B cell (primary cell): Measurements from ENCODE around the gene CD200R1L. TPM values are rescaled to one million over a fixed set of nuclear protein-coding genes. Genes with fewer than 3 reads are reported as not detected.

Experiments
- ATAC-seq: fragments of 200-7000 bp; cut with Tn5 transposase; one replicate; pipeline ENCODE4 v1.10.0; 2021; ENCODE audit warnings: low read depth, mild to moderate bottlenecking, moderate number of reproducible peaks, moderate library complexity
- CTCF ChIA-PET: fragments of 350-600 bp; sonication (Branson Sonifier 250); formaldehyde crosslinking; loops from one replicate; lab custom pipeline; 2021; ENCODE audit warnings: antibody characterized with exemption, inconsistent platforms; lab: Charles Lee
- POLR2A ChIA-PET: fragments of 350-600 bp; sonication (Branson Sonifier 250); formaldehyde crosslinking; loops from one replicate; lab custom pipeline; 2021; ENCODE audit warnings: antibody characterized with exemption; lab: Charles Lee
- DNase-seq: peaks from one replicate; pipeline ENCODE4 v3.0.0; 2013
- H2AFZ ChIP-seq: 2 replicates; pipeline ENCODE4 v1.6.1; 2012; ENCODE audit warnings: mild to moderate bottlenecking, low read depth, low read length; ENCODE audit not compliant: insufficient read depth, poor library complexity, severe bottlenecking
- H3K27ac ChIP-seq, 2 donors: 1 replicate in 1 of 2; 2 replicates in 1 of 2; pipeline ENCODE4 v1.5.1; 2012 to 2013; ENCODE audit warnings: low read length in 2 of 2, mild to moderate bottlenecking in 2 of 2, moderate library complexity in 1 of 2
- H3K27me3 ChIP-seq, 4 experiments: fragments of 200-600 bp in 1 of 4; sonication (generic) in 1 of 4; replicated peaks in 1 of 4; 1 replicate in 2 of 4; 2 replicates in 2 of 4; pipeline versions ENCODE4 v1.6.1 to v1.7.0; 2013 to 2016; ENCODE audit warnings: low read length in 3 of 4, mild to moderate bottlenecking in 2 of 4, mixed read lengths in 1 of 4, moderate library complexity in 1 of 4; ENCODE audit not compliant: insufficient read depth in 4 of 4, control insufficient read depth in 3 of 4; ENCODE audit errors: control extremely low read depth in 1 of 4
- H3K36me3 ChIP-seq, 2 experiments: replicated peaks in 1 of 2; 1 replicate in 1 of 2; 2 replicates in 1 of 2; pipeline versions ENCODE4 v1.6.1 to v1.7.1; 2013; ENCODE audit warnings: low read length in 1 of 2; ENCODE audit not compliant: insufficient read depth in 2 of 2, control insufficient read depth in 1 of 2; ENCODE audit errors: control extremely low read depth in 1 of 2, extremely low read depth in 1 of 2
- H3K4me1 ChIP-seq, 2 donors: fragments of 200-600 bp in 1 of 2; sonication (generic) in 1 of 2; 1 replicate in 1 of 2; 2 replicates in 1 of 2; pipeline versions ENCODE4 v1.5.1 to v1.6.1; 2013 to 2017; ENCODE audit warnings: low read length in 2 of 2; ENCODE audit not compliant: control insufficient read depth in 2 of 2, insufficient read depth in 2 of 2
- H3K4me2 ChIP-seq: replicated peaks from 2 replicates; pipeline ENCODE3; 2012; ENCODE audit warnings: mild to moderate bottlenecking, low read depth, low read length; ENCODE audit not compliant: poor library complexity, severe bottlenecking
- H3K4me3 ChIP-seq, 5 experiments: fragments of 200-600 bp in 1 of 5; sonication (generic) in 1 of 5; 1 replicate in 3 of 5; 2 replicates in 2 of 5; pipeline versions ENCODE4 v1.5.1 to v1.7.0; 2011 to 2016; ENCODE audit warnings: low read length in 4 of 5, mild to moderate bottlenecking in 4 of 5, low read depth in 2 of 5, control low read depth in 1 of 5, moderate library complexity in 1 of 5; ENCODE audit not compliant: insufficient read depth in 1 of 5; ENCODE audit errors: control extremely low read depth in 1 of 5, extremely low read depth in 1 of 5
- H3K79me2 ChIP-seq: fragments of 200-600 bp; sonication (generic); one replicate; pipeline ENCODE4 v1.6.0; 2016; ENCODE audit warnings: low read length; ENCODE audit not compliant: control insufficient read depth, insufficient read depth
- H3K9ac ChIP-seq: fragments of 200-600 bp; sonication (generic); 2 replicates; pipeline ENCODE4 v1.6.1; 2017; ENCODE audit warnings: mild to moderate bottlenecking, low read length, moderate library complexity
- H3K9me3 ChIP-seq, 3 donors: one replicate each; pipeline versions ENCODE4 v1.6.1 to v1.7.1; 2013; ENCODE audit warnings: low read length in 2 of 3; ENCODE audit not compliant: control insufficient read depth in 2 of 3, insufficient read depth in 1 of 3; ENCODE audit errors: control extremely low read depth in 1 of 3
- H4K20me1 ChIP-seq: 2 replicates; pipeline ENCODE4 v1.6.0; 2012; ENCODE audit warnings: mild to moderate bottlenecking, low read length; ENCODE audit not compliant: insufficient read depth, control insufficient read depth, poor library complexity, severe bottlenecking
- H3K27ac Mint-ChIP-seq: one replicate; pipeline ENCODE4 v1.8.0; 2021; ENCODE audit warnings: mixed read lengths
- H3K27me3 Mint-ChIP-seq: one replicate; pipeline ENCODE4 v1.8.0; 2021; ENCODE audit warnings: mixed read lengths
- H3K4me1 Mint-ChIP-seq: one replicate; pipeline ENCODE4 v1.8.0; 2021; ENCODE audit warnings: mixed read lengths
- H3K4me3 Mint-ChIP-seq: one replicate; pipeline ENCODE4 v1.8.0; 2021; ENCODE audit warnings: mixed read lengths
- H3K9me3 Mint-ChIP-seq: one replicate; pipeline ENCODE4 v1.8.0; 2022; ENCODE audit warnings: mixed read lengths; ENCODE audit not compliant: insufficient read depth
- CTCF ChIP-seq: fragments of 200-600 bp; IDR thresholded peaks from one replicate; pipeline ENCODE4 v1.8.0; 2022; ENCODE audit warnings: antibody characterized with exemption, mild to moderate bottlenecking
- EZH2 ChIP-seq: IDR thresholded peaks from 2 replicates; pipeline ENCODE4 v1.6.1; 2012; ENCODE audit warnings: borderline replicate concordance, low read depth, mild to moderate bottlenecking, moderate library complexity, low read length; ENCODE audit not compliant: insufficient read depth, poor library complexity, severe bottlenecking
- WGBS: methylation state at CpG from one replicate; pipeline ENCODE4 v1.1.5; 2013; ENCODE audit warnings: missing lambda C conversion rate; ENCODE audit not compliant: insufficient coverage; 5-methylcytosine and 5-hydroxymethylcytosine counted together
- intact Hi-C: fragments of 100-400 bp; cut with micrococcal nuclease; formaldehyde crosslinking; loops from one replicate; pipeline ENCODE4 v1.10.0; 2022
- polyA plus RNA-seq: library from polyadenylated mRNA; depleted of rRNA; stranded (reverse); fragments of >200 nt; gene quantifications from 2 replicates; pipeline ENCODE4 v1.2.3, GENCODE V29; 2012
- total RNA-seq, 2 donors: library from RNA; stranded (reverse); fragments of 120-200 nt in 1 of 2; gene quantifications; 1 replicate in 1 of 2; 2 replicates in 1 of 2; pipeline versions ENCODE4 v1.2.3 to v1.2.4, GENCODE V29; 2013 to 2022

CD200R1L gene
- total and polyA plus RNA-seq, 2 donors (not counting 1 experiment from before 2014, with no cell fraction given), result not detected

DNA sequence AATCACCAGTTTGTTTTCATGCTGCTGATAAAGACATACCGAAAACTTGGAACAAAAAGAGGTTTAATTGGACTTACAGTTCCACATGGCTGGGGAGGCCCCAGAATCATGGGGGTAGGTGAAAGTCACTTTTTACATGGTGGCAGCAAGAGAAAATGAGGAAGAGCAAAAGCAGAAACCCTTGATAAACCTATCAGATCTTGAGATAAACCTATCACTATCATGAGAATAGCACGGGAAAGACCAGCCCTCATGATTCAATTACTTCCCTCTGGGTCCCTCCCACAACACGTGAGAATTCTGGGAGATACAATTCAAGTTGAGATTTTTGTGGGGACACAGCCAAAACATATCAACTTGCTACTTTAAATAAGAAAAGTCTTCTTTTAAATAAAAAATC is 28.9 kb downstream of the CD200R1L start:
- Histone ChIP-seq H3K27ac (no peak overlapping the region), H4K20me1 (no peaks in the 10 kb centered on the region), H3K9ac (no peak overlapping the region), H3K4me1 (peaks cover 32 to 37% of the 10 kb centered on the region in 2 donors), H2AFZ (no peak overlapping the region), H3K27me3 (no peaks in the 10 kb centered on the region), H3K9me3 (peaks cover 0 to 8% (median 0%) of the 10 kb centered on the region in 3 donors), H3K4me3 (no peak overlapping the region), H3K4me2 (no peak overlapping the region), H3K79me2 (no peaks in the 10 kb centered on the region), H3K36me3 (no peaks in the 10 kb centered on the region)
- H3K4me1 Mint-ChIP-seq, result peaks cover 54% of the 10 kb centered on the region
- WGBS, result no CpG with 5 or more reads among the region's 3 CpGs
- H3K4me3 Mint-ChIP-seq, result no peak overlapping the region
- no peak for ATAC-seq
- ChIA-PET POLR2A (no interaction called here), CTCF (no interaction called here)
- no peaks in the 10 kb centered on the region for H3K27me3 Mint-ChIP-seq
- TF ChIP-seq CTCF, result no peak
- TF ChIP-seq EZH2, result no peak
- H3K27ac Mint-ChIP-seq, result peak overlapping the region; percentile 47
- DNase-seq, result no peak
- peaks cover 10% of the 10 kb centered on the region for H3K9me3 Mint-ChIP-seq
- intact Hi-C loops, result loop anchor here (5.0 kb wide), 1 partner anchor 40 kb away; no protein-coding TSS in a partner anchor

- Mint-ChIP-seq H3K27ac (no peak overlapping the region), H3K4me3 (no peak overlapping the region), H3K9me3 (peaks cover 10% of the 10 kb centered on the region), H3K4me1 (peaks cover 59% of the 10 kb centered on the region), H3K27me3 (no peaks in the 10 kb centered on the region)
- ATAC-seq (no peak), DNase-seq (no peak)
- Histone ChIP-seq H3K27me3 (no peaks in the 10 kb centered on the region), H2AFZ (no peak overlapping the region), H3K4me1 (peaks cover 37 to 41% of the 10 kb centered on the region in 2 donors), H3K79me2 (no peaks in the 10 kb centered on the region), H3K9me3 (peaks cover 0 to 8% (median 0%) of the 10 kb centered on the region in 3 donors), H3K27ac (no peak overlapping the region), H3K36me3 (no peaks in the 10 kb centered on the region), H3K4me3 (no peak overlapping the region), H4K20me1 (no peaks in the 10 kb centered on the region), H3K4me2 (no peak overlapping the region), H3K9ac (no peak overlapping the region)
- intact Hi-C loops, result loop anchor here (5.0 kb wide), 1 partner anchor 40 kb away; no protein-coding TSS in a partner anchor
- TF ChIP-seq CTCF (no peak), EZH2 (no peak)
- ChIA-PET POLR2A (no interaction called here), CTCF (interaction anchor here (1.5 kb wide), 1 partner anchor 83 kb away, joined by 5 read pairs; no protein-coding TSS in a partner anchor)
These were observed 29.4 kb downstream of the CD200R1L start for GRCh38 chr3:112817271-112817670.
